SU-DHL-6 (cell line): Measurements from ENCODE around the gene DPM3.

Experiments
- H2AFZ ChIP-seq: fragments of 200-600 bp; sonication (generic); 2 replicates; pipeline ENCODE4 v1.6.1; 2014; ENCODE audit warnings: low read depth, mild to moderate bottlenecking, moderate library complexity, mixed read lengths, antibody characterized with exemption, low read length; ENCODE audit not compliant: severe bottlenecking
- H3F3A ChIP-seq: fragments of 200-600 bp; shearing (Covaris generic); 2 replicates; pipeline ENCODE4 v1.6.0; 2016; ENCODE audit warnings: antibody characterized with exemption, mild to moderate bottlenecking; ENCODE audit not compliant: insufficient read depth
- H3K27ac ChIP-seq: fragments of 200-600 bp; sonication (generic); 2 replicates; pipeline ENCODE4 v1.5.1; 2016; ENCODE audit warnings: low read depth, mild to moderate bottlenecking, low read length, moderate library complexity, mixed read lengths
- H3K27me3 ChIP-seq: fragments of 200-600 bp; sonication (generic), shearing (Covaris generic); 2 replicates; pipeline ENCODE4 v1.6.0; 2014; ENCODE audit warnings: mild to moderate bottlenecking, low read length
- H3K36me3 ChIP-seq: fragments of 200-600 bp; sonication (generic); 2 replicates; pipeline ENCODE4 v1.6.1; 2014; ENCODE audit warnings: mild to moderate bottlenecking, low read length, mixed read lengths
- H3K4me2 ChIP-seq: fragments of 300-600, 200-600 bp; shearing (Covaris generic), sonication (generic); 2 replicates; pipeline ENCODE4 v1.6.0; 2014; ENCODE audit warnings: low read length, low read depth, mild to moderate bottlenecking; ENCODE audit not compliant: poor library complexity, severe bottlenecking
- H3K4me3 ChIP-seq: fragments of 200-600 bp; sonication (generic); 2 replicates; pipeline ENCODE4 v1.5.1; 2014; ENCODE audit warnings: antibody characterized with exemption, low read length, mild to moderate bottlenecking, mixed read lengths; ENCODE audit not compliant: insufficient read depth, poor library complexity, severe bottlenecking
- H3K79me2 ChIP-seq: fragments of 200-600 bp; sonication (generic); 2 replicates; pipeline ENCODE4 v1.6.1; 2014; ENCODE audit warnings: mild to moderate bottlenecking, low read length, moderate library complexity; ENCODE audit not compliant: insufficient read depth
- H3K9ac ChIP-seq: fragments of 200-600 bp; sonication (generic); 2 replicates; pipeline ENCODE4 v1.7.0; 2014; ENCODE audit warnings: mild to moderate bottlenecking, low read length
- H3K9me2 ChIP-seq: fragments of 200-600 bp; sonication (generic); replicated peaks from 2 replicates; pipeline ENCODE4 v1.6.1; 2014; ENCODE audit warnings: low read length; ENCODE audit not compliant: insufficient read depth
- H3K9me3 ChIP-seq: fragments of 200-600 bp; sonication (generic); 2 replicates; pipeline ENCODE4 v1.6.1; 2014; ENCODE audit warnings: low read length, mixed read lengths; ENCODE audit not compliant: insufficient read depth
- H4K20me1 ChIP-seq: fragments of 200-600 bp; sonication (generic); 2 replicates; pipeline ENCODE4 v1.6.1; 2014; ENCODE audit warnings: low read depth, mild to moderate bottlenecking, antibody characterized with exemption, low read length, moderate library complexity, mixed read lengths
- CTCF ChIP-seq: fragments of 200-600 bp; sonication (generic); IDR thresholded peaks from one replicate; pipeline ENCODE4 v1.5.1; 2017; ENCODE audit warnings: antibody characterized with exemption, mild to moderate bottlenecking, low read length, moderate library complexity; ENCODE audit not compliant: insufficient read depth, poor library complexity, severe bottlenecking
- EZH2phosphoT487 ChIP-seq: fragments of 200-600 bp; sonication (generic), shearing (Covaris generic); conservative IDR thresholded peaks from 2 replicates; pipeline ENCODE4 v1.6.1; 2018; ENCODE audit warnings: mild to moderate bottlenecking, antibody characterized with exemption, low read length, moderate library complexity, mixed read lengths

DPM3 gene

GRCh38 chr1:155131285-155131684, 9.0 kb downstream of the DPM3 start:
- H3K9me2 ChIP-seq: no peaks in the 10 kb centered on the region
- no peak overlapping the region for H3K4me3 ChIP-seq
- H4K20me1 ChIP-seq: no peaks in the 10 kb centered on the region
- no peaks in the 10 kb centered on the region for H3K27me3 ChIP-seq
- H2AFZ ChIP-seq: no peak overlapping the region
- no peak overlapping the region for H3K27ac ChIP-seq
- peaks cover 8% of the 10 kb centered on the region; the same call in 1 of the 2 replicates for H3F3A ChIP-seq
- H3K9ac ChIP-seq: no peak overlapping the region
- TF ChIP-seq CTCF: no peak
- no peak for TF ChIP-seq EZH2phosphoT487
- no peaks in the 10 kb centered on the region for H3K9me3 ChIP-seq
- no peak overlapping the region for H3K4me2 ChIP-seq
- no peaks in the 10 kb centered on the region for H3K79me2 ChIP-seq
- H3K36me3 ChIP-seq: no peaks in the 10 kb centered on the region

GRCh38 chr1:155130272-155131006, 9.9 kb downstream of the DPM3 start:
- H3K9ac ChIP-seq: no peak overlapping the region
- H3K79me2 ChIP-seq: no peaks in the 10 kb centered on the region
- no peak overlapping the region for H2AFZ ChIP-seq
- H3K36me3 ChIP-seq: no peaks in the 10 kb centered on the region
- H3K27ac ChIP-seq: no peak overlapping the region
- H3K4me3 ChIP-seq: no peak overlapping the region
- H3K4me2 ChIP-seq: no peak overlapping the region
- no peaks in the 10 kb centered on the region for H3K27me3 ChIP-seq
- peaks cover 8% of the 10 kb centered on the region; the same call in 1 of the 2 replicates for H3F3A ChIP-seq
- no peak for TF ChIP-seq EZH2phosphoT487
- TF ChIP-seq CTCF: no peak
- H3K9me2 ChIP-seq: no peaks in the 10 kb centered on the region
- no peaks in the 10 kb centered on the region for H3K9me3 ChIP-seq
- H4K20me1 ChIP-seq: no peaks in the 10 kb centered on the region

GRCh38 chr1:155128755-155129473, 11.4 kb downstream of the DPM3 start:
- H4K20me1 ChIP-seq: no peaks in the 10 kb centered on the region
- H3K9ac ChIP-seq: no peak overlapping the region
- no peak overlapping the region for H3K4me2 ChIP-seq
- no peaks in the 10 kb centered on the region for H3K9me3 ChIP-seq
- no peaks in the 10 kb centered on the region for H3K36me3 ChIP-seq
- no peaks in the 10 kb centered on the region for H3K79me2 ChIP-seq
- no peaks in the 10 kb centered on the region for H3K9me2 ChIP-seq
- H3K27me3 ChIP-seq: no peaks in the 10 kb centered on the region
- no peak overlapping the region for H3K27ac ChIP-seq
- H2AFZ ChIP-seq: no peak overlapping the region
- no peak for TF ChIP-seq CTCF
- no peak for TF ChIP-seq EZH2phosphoT487
- no peaks in the 10 kb centered on the region for H3F3A ChIP-seq
- H3K4me3 ChIP-seq: no peak overlapping the region
